GM12878 (cell line): ENCODE data around the gene SLC34A3. TPM values are rescaled to one million over a fixed set of nuclear protein-coding genes. Genes with fewer than 3 reads are reported as not detected.
A peak's percentile ranks its signal among the peaks of the same experiment; 100 is the strongest.

Source experiments
- ATAC-seq: fragments of 200-7000 bp; cut with Tn5 transposase; 3 replicates; pipeline ENCODE4 v1.9.1; 2020; ENCODE audit warnings: mild to moderate bottlenecking, moderate library complexity
- BruUV-seq: library from RNA; stranded (reverse); fragments of 400-500 nt; replicated peaks from 2 replicates; lab custom pipeline; 2021; lab: Mats Ljungman, UMichigan
- CTCF ChIA-PET: fragments of 300-600 bp; sonication (Branson Sonifier 250); formaldehyde crosslinking; extraction: SDS; loops from one replicate; lab custom pipeline; 2021; ENCODE audit warnings: inconsistent platforms; lab: Yijun Ruan, JAX
- POLR2A ChIA-PET: fragments of 350-600 bp; formaldehyde crosslinking; extraction: SDS; loops from one replicate; lab custom pipeline; 2021; ENCODE audit warnings: inconsistent platforms; lab: Charles Lee
- RAD21 ChIA-PET: fragments of 300-600 bp; sonication (Branson Sonifier 250); formaldehyde crosslinking; loops from one replicate; lab custom pipeline; 2023; ENCODE audit warnings: antibody characterized with exemption; ENCODE audit not compliant: unreplicated experiment; lab: Charles Lee
- SMC1A ChIA-PET: fragments of 300-600 bp; sonication (Branson Sonifier 250); formaldehyde crosslinking; loops from one replicate; lab custom pipeline; 2023; ENCODE audit not compliant: unreplicated experiment, uncharacterized antibody; lab: Charles Lee
- DNase-seq: peaks from one replicate; pipeline ENCODE4 v3.0.0-alpha.2; 2011; ENCODE audit warnings: low read depth, low spot score
- FAIRE-seq: peaks from 3 replicates; lab custom pipeline; 2011; peaks lifted over from hg19 to GRCh38; lab: Jason Lieb, UNC
- H2AFZ ChIP-seq: 2 replicates; pipeline ENCODE4 v1.6.0; 2011; ENCODE audit warnings: low read depth, low read length, control low read depth; ENCODE audit not compliant: control insufficient read depth
- H3K27ac ChIP-seq: 2 replicates; pipeline ENCODE4 v1.5.1; 2011; ENCODE audit warnings: control low read depth; ENCODE audit not compliant: control insufficient read depth, insufficient read depth
- H3K27me3 ChIP-seq, 2 experiments: replicated peaks in 1 of 2; 2 replicates each; pipeline versions ENCODE4 v1.6.0 to v1.6.1; 2011; ENCODE audit warnings: low read length in 1 of 2; ENCODE audit not compliant: control insufficient read depth in 2 of 2, insufficient read depth in 2 of 2
- H3K36me3 ChIP-seq, 2 experiments: 2 replicates each; pipeline ENCODE4 v1.5.1; 2011; ENCODE audit warnings: low read length in 1 of 2; ENCODE audit not compliant: control insufficient read depth in 2 of 2, insufficient read depth in 2 of 2
- H3K4me1 ChIP-seq: 2 replicates; pipeline ENCODE4 v1.6.1; 2011; ENCODE audit warnings: mild to moderate bottlenecking, low read length, moderate library complexity, mixed read lengths; ENCODE audit not compliant: control insufficient read depth, insufficient read depth
- H3K4me2 ChIP-seq: 2 replicates; pipeline ENCODE4 v1.6.0; 2011; ENCODE audit warnings: control low read depth; ENCODE audit not compliant: control insufficient read depth, insufficient read depth
- H3K4me3 ChIP-seq: fragments of 200-600 bp; sonication (generic); 2 replicates; pipeline ENCODE4 v1.5.1; 2016
- H3K79me2 ChIP-seq: 2 replicates; pipeline ENCODE4 v1.6.0; 2011; ENCODE audit warnings: low read length; ENCODE audit not compliant: control insufficient read depth, insufficient read depth
- H3K9ac ChIP-seq: 2 replicates; pipeline ENCODE4 v1.8.0; 2011; ENCODE audit warnings: low read length, control low read depth, mixed read lengths; ENCODE audit not compliant: control insufficient read depth, insufficient read depth
- H3K9me3 ChIP-seq: replicated peaks from 3 replicates; pipeline ENCODE4 v1.5.1; 2011; ENCODE audit warnings: mild to moderate bottlenecking, low read length; ENCODE audit not compliant: control insufficient read depth, insufficient read depth
- H4K20me1 ChIP-seq: 2 replicates; pipeline ENCODE4 v1.6.0; 2011; ENCODE audit not compliant: control insufficient read depth, insufficient read depth
- ATF7 ChIP-seq: fragments of 450-650 bp; IDR thresholded peaks from 2 replicates; pipeline ENCODE4 v1.6.1; 2016; ENCODE audit warnings: low read depth, mild to moderate bottlenecking
- BACH1 ChIP-seq: fragments of 450-650 bp; IDR thresholded peaks from 2 replicates; pipeline ENCODE4 v1.6.1; 2017; ENCODE audit warnings: mild to moderate bottlenecking, borderline replicate concordance
- BCL3 ChIP-seq: IDR thresholded peaks from 2 replicates; pipeline ENCODE4 v1.6.1; 2011; ENCODE audit warnings: borderline replicate concordance, low read depth, mild to moderate bottlenecking, moderate library complexity, low read length; ENCODE audit not compliant: insufficient read depth, poor library complexity, severe bottlenecking
- CREM ChIP-seq: IDR thresholded peaks from 2 replicates; pipeline ENCODE4 v1.6.1; 2014; ENCODE audit warnings: antibody characterized with exemption, low read depth
- ETV6 ChIP-seq, 2 experiments: fragments of 450-650 bp in 1 of 2; IDR thresholded peaks in 1 of 2; conservative IDR thresholded peaks in 1 of 2; 2 replicates each; pipeline ENCODE4 v1.6.1; 2014; ENCODE audit warnings: antibody characterized with exemption in 1 of 2, borderline replicate concordance in 1 of 2, low read depth in 1 of 2, mild to moderate bottlenecking in 1 of 2, moderate library complexity in 1 of 2
- GABPA ChIP-seq: IDR thresholded peaks from 2 replicates; pipeline ENCODE4 v1.6.1; 2014; ENCODE audit warnings: antibody characterized with exemption, low read depth, mild to moderate bottlenecking, inconsistent platforms
- HDGF ChIP-seq: fragments of 450-650 bp; IDR thresholded peaks from 2 replicates; pipeline ENCODE4 v1.6.1; 2016; ENCODE audit warnings: antibody characterized with exemption
- MEF2A ChIP-seq: IDR thresholded peaks from 2 replicates; pipeline ENCODE4 v1.6.1; 2011; ENCODE audit warnings: low read depth, mild to moderate bottlenecking, low read length, moderate library complexity; ENCODE audit not compliant: insufficient read depth
- MXI1 ChIP-seq: fragments of 150-350 bp; IDR thresholded peaks from 2 replicates; pipeline ENCODE4 v1.6.1; 2011; ENCODE audit warnings: low read depth, mild to moderate bottlenecking, inconsistent platforms, low read length, improper control_type of control experiment
- MYC ChIP-seq: IDR thresholded peaks from 2 replicates; pipeline ENCODE4 v1.6.1; 2011; ENCODE audit warnings: mild to moderate bottlenecking, low read length, moderate library complexity, inconsistent platforms; ENCODE audit not compliant: insufficient read depth, insufficient replicate concordance, insufficient read length, severe bottlenecking
- SIN3A ChIP-seq: IDR thresholded peaks from 2 replicates; pipeline ENCODE4 v1.6.1; 2012; ENCODE audit warnings: low read depth, low read length, improper control_type of control experiment
- TBL1XR1 ChIP-seq: IDR thresholded peaks from 2 replicates; pipeline ENCODE4 v1.6.1; 2012; ENCODE audit warnings: low read depth, low read length, improper control_type of control experiment
- WGBS: methylation state at CpG from one replicate; pipeline ENCODE4 v1.1.6; 2016; ENCODE audit warnings: low lambda C conversion rate; ENCODE audit not compliant: insufficient replicate concordance, insufficient coverage; ENCODE audit errors: missing lambda C conversion rate; 5-methylcytosine and 5-hydroxymethylcytosine counted together
- in situ Hi-C: fragments of 300-500 bp; cut with MboI; formaldehyde crosslinking; loops from 9 replicates; pipeline ENCODE4 v1.14.3; 2018; ENCODE audit warnings: mixed read lengths
- intact Hi-C: fragments of 100-400 bp; cut with micrococcal nuclease; formaldehyde crosslinking; loops from one replicate; pipeline ENCODE4 v1.14.2; 2022; ENCODE audit not compliant: unreplicated experiment
- polyA plus RNA-seq, 11 experiments: library from polyadenylated mRNA; depleted of rRNA in 4 of 11; unstranded in 6 of 11; stranded (reverse) in 5 of 11; fragments of >200 nt; fragmentation: Nextera tagmentation in 4 of 11; fragmentation: Illumina TruSeq in 1 of 11; extraction: Ambion mirVana in 4 of 11; extraction: Trizol in 1 of 11; gene quantifications; 1 replicate in 1 of 11; 2 replicates in 10 of 11; pipeline versions ENCODE4 v1.2.1 to v1.2.3, GENCODE V29; 2011 to 2016; ENCODE audit warnings: inconsistent platforms in 2 of 11, missing spikeins in 2 of 11, low read depth in 1 of 11
- total RNA-seq, 4 experiments: library from RNA; depleted of rRNA in 3 of 4; stranded (reverse); fragments of >200 nt in 3 of 4; fragmentation: Illumina TruSeq in 1 of 4; extraction: Trizol in 1 of 4; gene quantifications; 2 replicates each; pipeline versions ENCODE4 v1.2.1 to v1.2.3, GENCODE V29; 2013 to 2021
- TF ChIP-seq, protein P1 (sequence below): IDR thresholded peaks from 2 replicates; pipeline ENCODE4 v1.6.1; 2011; ENCODE audit warnings: low read depth, mild to moderate bottlenecking, low read length, moderate library complexity, borderline replicate concordance; ENCODE audit errors: extremely low read depth
- TF ChIP-seq, protein P2 (sequence below): fragments of 450-650 bp; IDR thresholded peaks from 2 replicates; pipeline ENCODE4 v1.6.1; 2017; ENCODE audit warnings: borderline replicate concordance

The SLC34A3 gene
- total and polyA plus RNA-seq, 10 of the 15 experiments (the other 5 are each of a cell fraction or from before 2014, with no cell fraction given): not detected

GRCh38 chr9:137222190-137223077 is 8.3 kb upstream of the SLC34A3 start, which contains the start of gene RNF208 (continued):
- TF ChIP-seq, protein P1, sequence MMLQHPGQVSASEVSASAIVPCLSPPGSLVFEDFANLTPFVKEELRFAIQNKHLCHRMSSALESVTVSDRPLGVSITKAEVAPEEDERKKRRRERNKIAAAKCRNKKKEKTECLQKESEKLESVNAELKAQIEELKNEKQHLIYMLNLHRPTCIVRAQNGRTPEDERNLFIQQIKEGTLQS: no peak
- TF ChIP-seq CREM (no peak), HDGF (peak; percentile 47; the same call in 1 of the 2 replicates), SIN3A (no peak), BACH1 (no peak), TBL1XR1 (no peak)
- TF ChIP-seq, all 136 proteins: peak for 7

DNA sequence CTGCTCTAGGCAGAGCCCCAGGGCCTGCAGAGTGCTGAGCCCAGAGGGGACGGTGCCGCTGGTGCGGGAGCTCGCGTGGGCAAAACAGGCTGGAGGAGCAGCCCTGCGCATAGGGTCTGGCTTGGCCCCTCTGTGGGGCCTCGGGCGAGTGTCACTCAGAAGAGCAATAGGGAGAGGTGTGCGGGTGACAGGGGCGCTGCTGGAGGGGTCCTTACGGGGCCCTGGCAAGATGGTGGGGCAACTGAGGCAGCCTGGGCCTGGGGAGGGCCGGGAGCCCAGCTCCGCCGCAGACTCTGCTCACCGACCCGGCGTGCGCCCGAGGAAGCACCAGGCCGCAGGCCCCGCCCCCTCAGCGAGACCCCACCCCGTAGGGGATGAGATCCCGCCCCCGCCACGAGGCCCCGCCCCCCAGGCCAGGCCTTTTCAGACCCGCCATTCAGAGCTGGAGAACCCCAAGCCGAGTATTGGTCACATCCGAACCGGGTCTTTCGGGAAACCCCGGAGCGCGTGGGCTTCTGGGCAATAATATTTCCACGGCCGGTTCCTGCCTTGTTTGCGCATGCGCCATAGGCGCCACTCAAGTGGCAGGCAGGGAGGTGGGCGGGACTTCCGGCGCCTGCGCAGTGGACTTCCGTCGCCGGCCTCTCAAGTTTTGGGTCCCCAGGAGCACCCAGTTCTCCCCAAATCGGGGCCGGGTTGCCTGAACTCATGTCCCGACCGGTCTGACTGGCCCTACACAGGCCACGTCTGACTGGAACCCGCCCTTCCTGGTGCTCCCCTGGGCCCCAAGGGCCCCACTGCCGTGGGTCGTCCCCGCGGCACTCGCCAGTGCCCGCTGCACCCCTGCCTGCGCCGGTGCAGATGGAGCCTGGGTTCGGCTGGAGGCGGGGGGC is 7.4 kb upstream of the SLC34A3 start:
- DNase-seq (peak; percentile 93), FAIRE-seq (peak; percentile 99), ATAC-seq (peak; percentile 87)
- H4K20me1 ChIP-seq: no peaks in the 10 kb centered on the region
- H3K4me3 ChIP-seq: peak overlapping the region; percentile 93
- in situ Hi-C loops: no loop called here
- no peaks in the 10 kb centered on the region for H3K79me2 ChIP-seq
- H3K27ac ChIP-seq: peak overlapping the region; percentile 73
- 1% methylated on average over 56 of the region's 63 CpGs for WGBS
- intact Hi-C loops: loop anchor here (2.0 to 10.0 kb wide), 3 partner anchors 23 to 179 kb away; partner anchors contain the start of genes ANAPC2, NPDC1, SSNA1 and TPRN
- ChIA-PET RAD21 (interaction anchor here (0.5 to 3.5 kb wide), 21 partner anchors 11 to 352 kb away, joined by 3 to 34 read pairs (median 6); partner anchors contain the start of genes ANAPC2, NDOR1, NPDC1 and SSNA1), POLR2A (interaction anchor here (0.6 to 5.5 kb wide), 28 partner anchors 11 to 447 kb away, joined by 3 to 68 read pairs (median 6); partner anchors contain the start of genes ANAPC2, EXD3, LCN12 and LRRC26), CTCF (interaction anchor here (0.7 to 6.4 kb wide), 17 partner anchors 12 to 437 kb away, joined by 3 to 52 read pairs (median 6); partner anchors contain the start of genes ANAPC2, MAN1B1, NDOR1 and SAPCD2), SMC1A (interaction anchor here (0.8 to 3.3 kb wide), 10 partner anchors 13 to 108 kb away, joined by 3 to 18 read pairs (median 4); partner anchors contain the start of genes TPRN and TUBB4B)
- peak overlapping the region; percentile 85 for H2AFZ ChIP-seq
- no TSS peak for BruUV-seq
- H3K4me2 ChIP-seq: peak overlapping the region; percentile 98
- peaks cover 16% of the 10 kb centered on the region for H3K4me1 ChIP-seq
- no peaks in the 10 kb centered on the region for H3K9me3 ChIP-seq
- peak overlapping the region; percentile 79 for H3K9ac ChIP-seq
- H3K27me3 ChIP-seq: no peaks in the 10 kb centered on the region
- peaks cover 0 to 2% of the 10 kb centered on the region in 2 experiments; a peak in 1 of 4 replicates for H3K36me3 ChIP-seq
- TF ChIP-seq, protein P2, sequence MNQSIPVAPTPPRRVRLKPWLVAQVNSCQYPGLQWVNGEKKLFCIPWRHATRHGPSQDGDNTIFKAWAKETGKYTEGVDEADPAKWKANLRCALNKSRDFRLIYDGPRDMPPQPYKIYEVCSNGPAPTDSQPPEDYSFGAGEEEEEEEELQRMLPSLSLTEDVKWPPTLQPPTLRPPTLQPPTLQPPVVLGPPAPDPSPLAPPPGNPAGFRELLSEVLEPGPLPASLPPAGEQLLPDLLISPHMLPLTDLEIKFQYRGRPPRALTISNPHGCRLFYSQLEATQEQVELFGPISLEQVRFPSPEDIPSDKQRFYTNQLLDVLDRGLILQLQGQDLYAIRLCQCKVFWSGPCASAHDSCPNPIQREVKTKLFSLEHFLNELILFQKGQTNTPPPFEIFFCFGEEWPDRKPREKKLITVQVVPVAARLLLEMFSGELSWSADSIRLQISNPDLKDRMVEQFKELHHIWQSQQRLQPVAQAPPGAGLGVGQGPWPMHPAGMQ: no peak
- peak; percentile 35; the same call in 1 of the 2 replicates for TF ChIP-seq MXI1
- TF ChIP-seq GABPA: peak; percentile 95
- TF ChIP-seq MEF2A: no peak
- no peak for TF ChIP-seq ATF7
- TF ChIP-seq BCL3: no peak
- TF ChIP-seq MYC: no peak
- TF ChIP-seq ETV6 (conservative IDR thresholded peaks at IDR 0.05 in 1 of 2, IDR thresholded peaks at IDR 0.05 in 1 of 2; ENCODE audit: borderline replicate concordance in 1 of 2, low read depth in 1 of 2): no peak
